ENCODE data around the gene EIF3L.

DNA sequence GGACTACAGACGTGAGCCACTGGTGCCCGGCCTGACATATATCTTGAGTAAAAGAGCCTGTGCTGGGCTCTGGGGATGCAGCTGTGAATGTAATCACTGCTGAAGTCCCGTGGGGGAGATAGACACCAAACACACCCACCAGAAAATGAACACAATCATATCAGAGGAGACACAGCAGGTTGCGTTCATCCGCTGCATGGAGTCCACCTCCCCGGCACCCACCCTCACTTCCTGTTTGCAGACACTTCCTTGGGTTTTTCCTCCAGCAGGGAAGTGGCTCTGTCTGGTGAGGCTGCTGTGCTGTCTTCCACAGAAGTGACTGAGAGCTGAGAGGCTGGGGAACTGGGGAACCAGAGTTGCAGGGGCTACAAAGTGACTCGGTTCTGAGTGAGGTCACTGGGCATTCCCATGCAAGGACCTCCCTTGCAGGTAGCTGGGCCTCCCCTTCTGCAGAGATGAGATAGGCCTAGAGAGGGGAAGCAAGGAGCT, 64.1 kb downstream of the EIF3L start:
- TF ChIP-seq, protein P1, sequence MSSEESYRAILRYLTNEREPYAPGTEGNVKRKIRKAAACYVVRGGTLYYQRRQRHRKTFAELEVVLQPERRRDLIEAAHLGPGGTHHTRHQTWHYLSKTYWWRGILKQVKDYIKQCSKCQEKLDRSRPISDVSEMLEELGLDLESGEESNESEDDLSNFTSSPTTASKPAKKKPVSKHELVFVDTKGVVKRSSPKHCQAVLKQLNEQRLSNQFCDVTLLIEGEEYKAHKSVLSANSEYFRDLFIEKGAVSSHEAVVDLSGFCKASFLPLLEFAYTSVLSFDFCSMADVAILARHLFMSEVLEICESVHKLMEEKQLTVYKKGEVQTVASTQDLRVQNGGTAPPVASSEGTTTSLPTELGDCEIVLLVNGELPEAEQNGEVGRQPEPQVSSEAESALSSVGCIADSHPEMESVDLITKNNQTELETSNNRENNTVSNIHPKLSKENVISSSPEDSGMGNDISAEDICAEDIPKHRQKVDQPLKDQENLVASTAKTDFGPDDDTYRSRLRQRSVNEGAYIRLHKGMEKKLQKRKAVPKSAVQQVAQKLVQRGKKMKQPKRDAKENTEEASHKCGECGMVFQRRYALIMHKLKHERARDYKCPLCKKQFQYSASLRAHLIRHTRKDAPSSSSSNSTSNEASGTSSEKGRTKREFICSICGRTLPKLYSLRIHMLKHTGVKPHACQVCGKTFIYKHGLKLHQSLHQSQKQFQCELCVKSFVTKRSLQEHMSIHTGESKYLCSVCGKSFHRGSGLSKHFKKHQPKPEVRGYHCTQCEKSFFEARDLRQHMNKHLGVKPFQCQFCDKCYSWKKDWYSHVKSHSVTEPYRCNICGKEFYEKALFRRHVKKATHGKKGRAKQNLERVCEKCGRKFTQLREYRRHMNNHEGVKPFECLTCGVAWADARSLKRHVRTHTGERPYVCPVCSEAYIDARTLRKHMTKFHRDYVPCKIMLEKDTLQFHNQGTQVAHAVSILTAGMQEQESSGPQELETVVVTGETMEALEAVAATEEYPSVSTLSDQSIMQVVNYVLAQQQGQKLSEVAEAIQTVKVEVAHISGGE (CRISPR knock-in tag; IDR thresholded peaks at IDR 0.05): no peak
- TF ChIP-seq TRIM28 (IDR thresholded peaks at IDR 0.05): no peak
- TF ChIP-seq IRF2 (CRISPR knock-in tag; IDR thresholded peaks at IDR 0.05): no peak
- TF ChIP-seq POLR2AphosphoS5 (IDR thresholded peaks at IDR 0.05; ENCODE audit: control insufficient read depth, insufficient read depth, low read depth, low read length): no peak
- no peak for TF ChIP-seq EP300 (IDR thresholded peaks at IDR 0.05; ENCODE audit: low read length)
- no peak for TF ChIP-seq CEBPB (tag; IDR thresholded peaks at IDR 0.05)
- TF ChIP-seq, protein P2, sequence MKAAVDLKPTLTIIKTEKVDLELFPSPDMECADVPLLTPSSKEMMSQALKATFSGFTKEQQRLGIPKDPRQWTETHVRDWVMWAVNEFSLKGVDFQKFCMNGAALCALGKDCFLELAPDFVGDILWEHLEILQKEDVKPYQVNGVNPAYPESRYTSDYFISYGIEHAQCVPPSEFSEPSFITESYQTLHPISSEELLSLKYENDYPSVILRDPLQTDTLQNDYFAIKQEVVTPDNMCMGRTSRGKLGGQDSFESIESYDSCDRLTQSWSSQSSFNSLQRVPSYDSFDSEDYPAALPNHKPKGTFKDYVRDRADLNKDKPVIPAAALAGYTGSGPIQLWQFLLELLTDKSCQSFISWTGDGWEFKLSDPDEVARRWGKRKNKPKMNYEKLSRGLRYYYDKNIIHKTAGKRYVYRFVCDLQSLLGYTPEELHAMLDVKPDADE (conservative IDR thresholded peaks at IDR 0.05; ENCODE audit: control insufficient read depth, low read depth, low read length): no peak
- TF ChIP-seq, protein P3, sequence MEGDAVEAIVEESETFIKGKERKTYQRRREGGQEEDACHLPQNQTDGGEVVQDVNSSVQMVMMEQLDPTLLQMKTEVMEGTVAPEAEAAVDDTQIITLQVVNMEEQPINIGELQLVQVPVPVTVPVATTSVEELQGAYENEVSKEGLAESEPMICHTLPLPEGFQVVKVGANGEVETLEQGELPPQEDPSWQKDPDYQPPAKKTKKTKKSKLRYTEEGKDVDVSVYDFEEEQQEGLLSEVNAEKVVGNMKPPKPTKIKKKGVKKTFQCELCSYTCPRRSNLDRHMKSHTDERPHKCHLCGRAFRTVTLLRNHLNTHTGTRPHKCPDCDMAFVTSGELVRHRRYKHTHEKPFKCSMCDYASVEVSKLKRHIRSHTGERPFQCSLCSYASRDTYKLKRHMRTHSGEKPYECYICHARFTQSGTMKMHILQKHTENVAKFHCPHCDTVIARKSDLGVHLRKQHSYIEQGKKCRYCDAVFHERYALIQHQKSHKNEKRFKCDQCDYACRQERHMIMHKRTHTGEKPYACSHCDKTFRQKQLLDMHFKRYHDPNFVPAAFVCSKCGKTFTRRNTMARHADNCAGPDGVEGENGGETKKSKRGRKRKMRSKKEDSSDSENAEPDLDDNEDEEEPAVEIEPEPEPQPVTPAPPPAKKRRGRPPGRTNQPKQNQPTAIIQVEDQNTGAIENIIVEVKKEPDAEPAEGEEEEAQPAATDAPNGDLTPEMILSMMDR (IDR thresholded peaks at IDR 0.05 in 2 of 3, conservative IDR thresholded peaks at IDR 0.05 in 1 of 3; ENCODE audit: insufficient read depth in 2 of 3, low read depth in 1 of 3, low read length in 3 of 3): no peak
- TF ChIP-seq, protein P4, sequence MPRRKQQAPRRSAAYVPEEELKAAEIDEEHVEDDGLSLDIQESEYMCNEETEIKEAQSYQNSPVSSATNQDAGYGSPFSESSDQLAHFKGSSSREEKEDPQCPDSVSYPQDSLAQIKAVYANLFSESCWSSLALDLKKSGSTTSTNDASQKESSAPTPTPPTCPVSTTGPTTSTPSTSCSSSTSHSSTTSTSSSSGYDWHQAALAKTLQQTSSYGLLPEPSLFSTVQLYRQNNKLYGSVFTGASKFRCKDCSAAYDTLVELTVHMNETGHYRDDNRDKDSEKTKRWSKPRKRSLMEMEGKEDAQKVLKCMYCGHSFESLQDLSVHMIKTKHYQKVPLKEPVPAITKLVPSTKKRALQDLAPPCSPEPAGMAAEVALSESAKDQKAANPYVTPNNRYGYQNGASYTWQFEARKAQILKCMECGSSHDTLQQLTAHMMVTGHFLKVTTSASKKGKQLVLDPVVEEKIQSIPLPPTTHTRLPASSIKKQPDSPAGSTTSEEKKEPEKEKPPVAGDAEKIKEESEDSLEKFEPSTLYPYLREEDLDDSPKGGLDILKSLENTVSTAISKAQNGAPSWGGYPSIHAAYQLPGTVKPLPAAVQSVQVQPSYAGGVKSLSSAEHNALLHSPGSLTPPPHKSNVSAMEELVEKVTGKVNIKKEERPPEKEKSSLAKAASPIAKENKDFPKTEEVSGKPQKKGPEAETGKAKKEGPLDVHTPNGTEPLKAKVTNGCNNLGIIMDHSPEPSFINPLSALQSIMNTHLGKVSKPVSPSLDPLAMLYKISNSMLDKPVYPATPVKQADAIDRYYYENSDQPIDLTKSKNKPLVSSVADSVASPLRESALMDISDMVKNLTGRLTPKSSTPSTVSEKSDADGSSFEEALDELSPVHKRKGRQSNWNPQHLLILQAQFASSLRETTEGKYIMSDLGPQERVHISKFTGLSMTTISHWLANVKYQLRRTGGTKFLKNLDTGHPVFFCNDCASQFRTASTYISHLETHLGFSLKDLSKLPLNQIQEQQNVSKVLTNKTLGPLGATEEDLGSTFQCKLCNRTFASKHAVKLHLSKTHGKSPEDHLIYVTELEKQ (CRISPR knock-in tag; IDR thresholded peaks at IDR 0.05): no peak

Data from K562 (cell line).